NCI-H2196 (cell line): ENCODE measurements around the gene SRI.

Source experiments
- DNase-seq: peaks from one replicate; lab custom pipeline; 2025; ENCODE audit not compliant: unreplicated experiment; lab: John Stamatoyannopoulos, UW

Gene SRI

DNA sequence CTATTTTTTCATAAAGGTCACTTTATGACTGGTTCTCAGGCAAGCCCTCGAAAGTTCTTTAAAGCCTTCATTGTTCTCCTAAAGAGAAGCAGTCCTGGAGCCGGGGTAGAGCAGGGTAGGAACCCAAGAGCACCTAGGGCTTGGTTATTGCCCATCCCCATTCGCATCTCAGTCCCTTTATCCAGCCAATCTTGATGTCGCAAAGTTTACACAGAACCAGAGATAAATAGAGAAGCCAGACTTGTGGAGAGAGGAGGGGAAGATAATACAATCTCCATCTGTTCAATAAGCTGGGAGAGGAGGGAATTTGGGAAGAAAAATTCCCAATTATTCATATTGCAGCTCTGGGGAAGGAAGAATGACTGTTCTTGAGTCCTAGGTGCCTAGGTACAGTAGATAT is 6.4 kb upstream of the SRI start:
- DNase-seq: no peak

DNA sequence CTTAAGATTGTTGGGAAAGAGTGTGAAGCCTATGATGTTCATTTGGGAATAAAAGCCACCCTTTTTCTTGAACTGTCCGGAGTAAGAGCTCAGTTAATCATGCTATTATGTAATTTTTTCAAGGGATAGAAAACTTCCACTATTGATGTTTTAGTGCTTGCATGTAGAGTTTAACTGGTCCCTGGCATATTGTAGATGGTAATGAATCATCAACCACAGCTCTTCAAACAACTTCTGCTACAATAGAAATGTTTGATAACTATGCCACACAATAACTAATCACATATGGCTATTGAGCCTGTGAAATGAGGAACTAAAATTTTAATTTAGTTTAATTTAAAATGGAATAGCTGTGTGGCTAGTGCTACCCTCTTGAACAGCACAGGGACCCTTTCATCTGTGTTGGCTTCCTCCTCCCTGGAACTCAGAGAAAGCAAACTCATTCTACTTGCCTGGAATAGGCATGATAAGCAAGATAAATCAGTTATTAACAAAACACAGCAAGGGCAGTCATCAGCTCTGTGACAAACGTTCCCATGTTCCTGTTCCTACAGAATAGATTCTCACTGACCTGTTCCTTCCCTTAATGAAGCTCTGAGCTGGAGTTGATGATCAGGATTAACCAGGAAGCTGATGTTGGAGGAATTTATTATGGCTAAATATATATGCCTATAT is 4.9 kb upstream of the SRI start:
- DNase-seq: no peak

DNA sequence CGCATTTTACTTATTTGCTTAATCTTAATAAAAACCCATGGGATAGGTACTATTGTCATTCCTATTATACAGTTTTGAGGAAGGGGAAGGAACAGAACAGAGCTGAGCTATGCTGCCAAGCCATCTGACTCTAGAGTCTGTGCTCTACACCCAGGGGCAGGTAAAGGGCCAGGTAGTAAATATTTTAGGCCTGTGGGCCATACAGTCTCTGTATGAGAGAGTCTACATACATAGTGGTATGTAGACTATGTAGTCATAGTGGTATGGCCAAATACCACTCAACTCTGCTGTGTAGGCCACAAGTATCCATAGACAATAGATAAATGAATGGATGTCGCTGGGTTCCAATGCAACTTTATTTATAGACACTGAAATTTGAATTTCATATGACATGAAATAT is 3.4 kb upstream of the SRI start:
- no peak for DNase-seq

DNA sequence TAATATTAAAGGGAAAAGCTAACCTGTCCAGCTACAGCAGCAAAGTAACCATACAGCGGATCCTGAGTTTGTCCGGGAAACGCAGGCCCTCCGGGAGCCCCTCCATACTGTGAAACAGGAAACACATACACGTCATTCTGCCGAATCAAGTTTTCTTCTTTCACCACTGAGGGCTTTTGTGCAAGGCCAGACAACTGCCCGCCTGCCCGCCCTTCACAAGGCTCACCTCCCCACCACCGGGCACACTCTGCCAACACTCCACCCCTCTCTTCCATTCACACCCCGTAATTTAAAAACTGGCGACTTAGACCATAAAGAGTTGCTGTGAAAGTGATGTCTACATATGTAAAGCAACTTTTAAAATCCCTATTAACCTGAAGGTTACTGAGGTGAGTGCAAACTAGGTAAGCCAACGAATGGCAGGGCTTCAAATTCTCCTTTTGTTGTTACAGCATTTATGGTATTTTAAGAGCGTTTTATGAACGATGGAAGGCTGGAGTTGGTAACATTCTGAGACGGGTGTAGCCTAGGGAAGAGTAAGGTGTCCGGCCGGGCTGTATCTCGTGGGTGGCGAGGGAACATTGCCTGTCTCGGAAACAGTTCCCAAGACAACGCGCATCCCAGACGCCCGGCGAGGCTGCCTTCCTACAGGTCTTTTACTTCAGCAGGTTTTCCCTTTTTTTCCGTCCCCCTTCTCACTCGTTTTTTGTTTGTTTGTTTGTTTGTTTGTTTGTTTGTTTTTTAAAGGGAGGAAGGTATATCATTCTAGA is 817 bp downstream of the SRI start:
- peak; percentile 21 for DNase-seq

DNA sequence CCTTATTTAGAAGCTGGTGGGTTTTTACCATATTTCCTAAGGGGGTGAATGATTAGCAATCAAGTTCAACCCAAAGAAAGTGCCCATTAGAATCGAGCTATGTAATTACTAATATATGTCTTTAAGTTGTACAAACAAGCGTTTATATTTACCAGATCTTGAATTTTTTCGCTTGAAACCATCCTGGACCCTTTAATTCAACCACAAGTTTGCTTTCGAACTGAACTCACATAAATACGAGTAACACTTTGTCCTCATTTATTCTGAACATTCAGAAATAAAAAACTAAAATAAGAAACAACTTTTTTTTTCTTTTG is 1.5 kb downstream of the SRI start:
- DNase-seq: no peak

DNA sequence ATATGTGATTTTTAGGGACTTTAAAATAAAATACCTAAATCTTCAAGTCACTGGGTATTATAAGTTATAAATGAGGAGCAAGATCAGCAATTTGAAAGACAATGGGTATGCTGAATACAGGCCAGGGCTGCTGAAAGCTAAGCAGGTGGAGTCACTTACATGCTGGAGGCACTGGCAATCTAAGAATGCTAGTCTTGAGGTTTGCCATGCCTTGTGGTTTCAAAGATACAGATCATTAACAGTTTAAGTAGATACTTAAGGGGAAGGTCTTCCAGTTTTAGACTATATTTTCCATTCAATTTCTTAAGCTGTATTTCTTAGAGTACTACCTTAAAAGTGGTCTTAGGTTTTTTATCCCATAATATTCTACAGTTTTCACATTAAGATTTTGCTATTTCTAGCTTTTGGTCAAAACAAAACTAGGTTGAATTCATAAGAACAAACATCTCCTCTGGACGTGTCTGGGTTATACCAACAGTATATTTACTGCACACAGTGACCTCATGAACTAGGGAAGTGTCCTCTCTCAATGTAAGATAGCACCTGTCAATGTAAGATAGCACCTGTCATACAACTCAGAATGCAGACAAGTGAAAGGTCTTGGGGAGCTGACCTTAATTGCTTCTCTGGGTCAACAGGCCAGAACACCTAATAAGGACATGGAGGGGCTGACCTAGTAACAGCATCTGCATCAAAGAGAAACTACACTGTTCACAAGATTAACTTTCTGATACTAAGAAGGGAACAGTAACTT is 2.0 kb downstream of the SRI start:
- DNase-seq: no peak

DNA sequence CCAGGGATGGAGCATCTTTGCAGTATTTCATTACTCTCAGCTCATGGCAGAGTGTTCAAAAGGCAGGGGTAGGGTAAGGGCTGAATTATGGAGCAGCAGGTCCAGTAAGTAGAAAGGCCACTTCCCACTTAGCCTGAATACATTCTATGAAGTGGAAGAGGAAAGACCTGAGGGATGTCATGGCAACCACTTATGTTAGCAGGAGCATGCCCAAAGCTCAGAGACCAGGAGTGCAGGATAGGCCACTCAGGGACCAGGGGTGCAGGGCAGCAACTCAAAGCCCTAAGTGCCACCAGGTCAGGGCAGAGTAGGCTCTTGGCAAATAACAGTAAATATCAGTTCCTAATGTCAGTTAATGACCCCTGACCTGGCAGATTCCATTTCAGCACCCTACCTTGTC is 3.6 kb downstream of the SRI start:
- no peak for DNase-seq

DNA sequence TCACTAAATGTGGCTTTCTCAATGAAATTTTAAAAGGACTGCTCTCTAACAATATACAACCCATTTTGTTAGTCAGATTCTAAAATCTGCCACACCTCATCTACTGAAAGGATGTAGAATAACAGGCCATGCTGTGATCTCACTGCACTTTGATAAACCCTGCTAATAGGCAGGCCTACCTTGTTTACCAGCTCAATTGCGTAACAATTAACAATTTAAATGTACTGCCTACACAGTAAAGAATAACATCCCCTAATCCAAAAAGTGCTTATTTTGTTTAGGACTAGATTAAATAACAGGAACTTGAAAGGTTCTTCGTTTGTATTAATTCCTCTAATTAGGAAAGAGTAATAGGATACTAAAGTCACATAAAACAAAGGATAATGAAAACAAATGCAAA is 4.5 kb downstream of the SRI start:
- no peak for DNase-seq

DNA sequence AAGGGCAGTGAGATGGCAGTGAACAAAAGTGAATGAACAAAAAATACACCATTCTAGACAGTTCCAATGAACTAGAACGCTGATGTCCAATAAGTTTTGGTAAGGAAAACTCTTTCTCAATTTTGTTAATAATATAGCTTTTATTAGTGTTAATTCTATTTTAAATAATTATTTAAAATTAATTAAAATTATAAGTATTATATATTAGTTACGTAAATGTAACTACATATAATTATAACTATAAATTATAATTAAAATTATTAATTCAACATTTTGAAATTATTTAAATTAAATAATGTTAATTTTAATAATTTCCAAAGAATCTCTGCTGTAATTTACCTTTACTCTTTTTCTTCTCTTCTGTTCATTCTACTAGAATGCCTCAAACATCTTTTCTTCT is 5.4 kb downstream of the SRI start:
- no peak for DNase-seq

DNA sequence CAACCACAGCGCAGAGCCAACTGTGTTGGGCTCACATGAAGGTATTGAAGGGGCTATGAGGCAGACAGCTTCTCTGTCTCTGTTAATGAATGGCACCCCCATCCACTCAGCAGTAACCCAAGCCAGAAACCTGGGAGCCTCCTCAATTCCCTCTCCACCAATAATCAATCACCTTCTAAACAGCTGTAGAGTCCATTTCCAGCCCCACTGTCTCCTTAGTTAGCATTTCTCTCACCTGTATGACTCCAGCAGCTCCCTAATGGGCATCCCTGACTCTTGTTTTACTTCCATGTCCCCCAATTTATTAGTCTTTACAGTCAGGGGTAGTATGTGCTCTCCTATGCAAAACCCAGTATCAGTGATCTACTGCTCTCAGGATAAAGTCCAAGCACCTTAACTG is 6.9 kb downstream of the SRI start:
- no peak for DNase-seq

DNA sequence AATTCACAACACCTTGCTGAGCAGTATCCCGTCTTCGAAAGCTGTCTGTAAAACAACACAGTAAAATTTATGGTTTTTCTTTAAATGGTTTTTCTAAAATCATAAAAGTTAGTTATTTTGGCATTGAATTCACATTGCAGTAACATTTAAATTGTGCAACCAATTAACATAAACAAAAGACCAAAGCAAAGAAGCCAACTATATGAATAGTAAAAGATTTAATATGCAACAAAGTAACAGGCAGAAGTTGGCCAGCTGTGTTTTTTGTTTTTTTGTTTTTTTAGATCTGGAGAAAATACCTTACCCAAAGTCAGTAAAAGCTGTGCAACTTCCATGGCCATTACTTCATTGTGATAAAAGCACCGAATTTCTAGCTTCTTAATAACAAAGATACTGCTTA is 11.3 kb downstream of the SRI start:
- DNase-seq: no peak

DNA sequence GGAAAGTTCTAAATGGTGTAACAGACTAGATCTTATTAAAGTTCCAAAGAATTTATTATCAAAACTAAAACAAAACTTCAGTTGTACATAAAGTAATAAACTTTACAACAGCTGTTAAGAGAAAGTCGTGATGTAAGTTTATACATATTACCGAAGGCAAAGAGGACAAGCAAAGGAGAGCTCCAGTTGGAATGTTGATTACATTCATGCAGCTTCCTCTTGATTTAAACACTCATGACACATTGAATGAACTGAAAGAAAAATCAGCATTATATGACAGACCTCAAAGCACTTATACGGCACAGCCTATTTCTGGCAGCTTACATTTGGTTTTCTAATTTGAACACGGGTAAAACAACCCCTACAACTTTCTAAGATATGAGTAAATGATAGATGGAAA is 13.6 kb downstream of the SRI start:
- DNase-seq: no peak

DNA sequence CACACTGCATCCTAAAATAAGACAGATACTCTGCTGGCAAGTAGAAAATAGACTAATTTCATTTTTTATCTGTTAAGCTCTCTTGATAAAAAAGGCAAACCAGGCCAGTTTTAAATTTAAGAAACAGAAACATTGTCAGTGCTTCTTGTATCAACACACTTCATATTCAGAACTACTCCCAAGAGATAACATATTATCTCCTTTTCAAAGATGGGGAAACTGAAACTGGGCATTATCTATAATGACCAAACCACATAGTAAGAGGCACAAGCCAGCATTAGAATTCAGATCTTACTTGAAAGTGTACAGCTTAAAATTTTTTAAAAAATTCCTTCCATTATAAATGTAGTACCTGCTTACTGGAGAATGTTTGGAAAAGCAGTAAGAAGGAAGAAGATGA is 14.7 kb downstream of the SRI start:
- no peak for DNase-seq

DNA sequence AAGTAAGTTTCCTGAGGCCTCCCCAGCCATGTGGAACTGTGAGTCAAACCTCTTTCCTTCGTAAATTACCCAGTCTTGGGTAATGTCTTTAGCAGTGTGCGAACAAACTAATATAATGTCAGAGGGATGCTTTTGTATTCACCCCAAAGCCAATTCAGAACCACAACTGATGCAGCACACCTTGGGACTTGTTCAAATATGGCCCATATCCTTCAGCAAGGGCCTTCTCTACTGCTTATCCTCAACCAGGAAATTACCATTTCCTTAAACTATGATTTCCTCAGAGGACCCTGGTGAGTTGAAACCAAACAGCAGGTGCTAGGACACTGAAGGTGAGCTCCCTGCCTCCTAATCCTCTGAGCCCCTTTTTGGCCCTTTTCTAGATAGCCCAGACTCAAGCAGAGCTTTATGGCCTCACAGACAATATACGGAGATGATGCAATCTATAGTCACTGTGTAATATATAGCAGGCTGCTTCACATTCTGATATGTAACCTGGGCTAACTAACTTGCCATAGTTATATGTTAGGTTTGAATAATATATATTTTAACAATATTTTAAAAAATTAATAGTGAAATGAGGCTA is 15.2 kb downstream of the SRI start:
- no peak for DNase-seq

DNA sequence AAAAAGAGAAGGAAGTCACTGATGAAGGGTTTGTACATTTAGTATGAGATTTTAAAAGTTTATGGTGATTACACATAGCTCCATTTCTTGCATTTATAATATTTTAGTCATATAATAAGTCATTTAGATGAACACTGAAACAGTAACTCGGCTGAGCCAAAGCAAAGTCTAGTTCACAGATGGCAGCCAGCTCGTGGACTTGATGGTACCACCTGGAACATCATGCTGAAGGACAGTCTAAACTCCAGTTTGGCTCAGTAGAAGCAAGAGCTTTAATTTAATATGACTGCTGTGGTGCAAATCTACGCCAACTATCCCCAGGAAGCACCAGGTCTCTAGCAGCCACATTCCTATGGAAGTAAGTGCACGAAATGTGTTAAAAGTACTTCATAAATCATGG is 16.4 kb downstream of the SRI start:
- no peak for DNase-seq

DNA sequence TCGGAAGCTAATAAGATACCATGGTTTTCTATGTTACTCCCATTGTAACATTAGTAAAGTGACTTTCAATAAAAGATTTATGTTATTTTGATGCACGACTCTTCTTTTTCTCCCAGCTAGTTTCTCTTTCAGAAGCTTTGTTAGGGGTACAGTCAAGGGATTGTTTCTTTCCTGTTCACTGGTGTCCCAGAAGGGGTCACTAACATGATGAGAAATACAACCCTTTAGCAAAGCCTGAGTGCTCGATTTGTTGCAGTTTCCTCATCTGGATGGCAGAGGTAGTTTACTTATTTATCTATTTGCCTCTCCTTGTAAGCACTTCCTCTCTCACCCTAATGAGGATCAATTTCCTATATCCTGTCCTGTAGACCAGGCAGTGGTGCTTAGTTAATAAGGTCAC is 17.0 kb downstream of the SRI start:
- DNase-seq: no peak

DNA sequence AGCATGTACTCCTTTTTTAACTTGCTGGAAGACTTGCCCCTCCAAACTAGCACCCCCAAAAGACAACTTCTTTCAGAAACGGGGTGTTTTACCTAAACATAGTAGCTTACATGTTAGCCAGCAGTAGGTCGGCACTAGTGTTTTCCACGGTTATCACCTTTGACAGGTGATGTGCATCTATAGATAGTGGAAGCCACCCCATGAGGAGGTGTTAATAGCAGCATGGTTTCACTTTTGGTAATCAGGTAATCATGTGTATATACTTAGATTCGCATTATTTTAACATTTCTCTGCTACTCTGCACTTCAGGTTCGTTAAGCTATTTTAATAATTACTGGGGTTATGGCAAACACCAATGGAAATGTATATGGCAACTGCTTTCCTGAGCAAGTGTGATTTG is 17.6 kb downstream of the SRI start:
- DNase-seq: no peak

DNA sequence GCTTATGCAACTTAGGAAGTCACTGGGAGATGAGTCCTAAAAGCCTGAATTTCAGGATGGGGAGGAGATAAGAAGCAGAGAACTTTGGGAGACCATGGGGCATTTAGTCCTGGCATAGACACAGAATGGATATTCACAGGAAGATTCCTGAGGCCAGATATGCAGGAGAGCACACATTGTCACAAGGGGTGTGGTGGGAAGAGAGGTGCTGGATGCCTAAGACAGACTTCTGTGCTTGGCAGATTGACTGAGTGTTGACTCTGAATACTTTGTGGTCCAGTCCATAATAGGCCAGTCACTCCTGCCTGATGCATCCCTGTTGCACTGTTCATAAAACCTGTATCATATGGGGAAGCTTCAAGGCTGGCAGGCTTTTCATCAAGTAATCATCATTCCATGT is 18.5 kb downstream of the SRI start:
- no peak for DNase-seq

DNA sequence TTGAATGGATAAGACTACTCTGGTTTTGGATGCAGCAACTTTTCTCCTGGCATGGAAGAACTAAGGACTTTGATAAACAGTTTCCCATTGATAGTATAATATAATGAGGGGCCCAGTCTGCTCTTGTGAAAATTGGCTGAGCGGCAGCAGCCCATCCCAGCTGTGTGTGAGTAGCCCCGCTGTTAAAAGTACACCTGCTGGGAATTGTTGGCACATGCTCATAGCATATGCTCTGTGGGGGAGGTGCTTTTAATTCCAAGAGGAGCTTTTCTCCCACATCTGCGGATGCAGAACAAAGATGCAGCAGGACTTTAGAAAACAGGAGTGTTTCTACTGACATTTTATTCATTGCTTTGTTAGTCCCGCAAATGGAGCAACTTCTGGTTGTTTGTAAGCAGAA is 19.0 kb downstream of the SRI start:
- no peak for DNase-seq

DNA sequence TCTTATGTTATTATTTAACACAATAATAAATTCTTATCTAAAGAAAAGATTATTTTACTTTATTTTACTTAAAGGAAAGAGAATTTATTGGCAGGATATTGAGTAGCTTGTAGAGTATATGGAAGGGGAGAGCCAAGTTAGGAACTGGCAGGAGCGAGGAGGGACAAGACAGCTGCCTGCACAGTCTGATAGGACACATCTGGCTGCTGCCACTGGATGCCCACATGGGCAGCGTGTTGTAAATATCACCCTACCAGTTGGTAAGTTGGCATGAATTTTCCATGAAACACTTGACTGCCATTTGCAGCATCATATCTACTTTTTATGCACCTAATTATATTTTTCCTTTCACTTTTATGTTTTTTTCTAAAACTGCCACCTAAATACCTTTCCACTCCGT is 19.6 kb downstream of the SRI start:
- no peak for DNase-seq

DNA sequence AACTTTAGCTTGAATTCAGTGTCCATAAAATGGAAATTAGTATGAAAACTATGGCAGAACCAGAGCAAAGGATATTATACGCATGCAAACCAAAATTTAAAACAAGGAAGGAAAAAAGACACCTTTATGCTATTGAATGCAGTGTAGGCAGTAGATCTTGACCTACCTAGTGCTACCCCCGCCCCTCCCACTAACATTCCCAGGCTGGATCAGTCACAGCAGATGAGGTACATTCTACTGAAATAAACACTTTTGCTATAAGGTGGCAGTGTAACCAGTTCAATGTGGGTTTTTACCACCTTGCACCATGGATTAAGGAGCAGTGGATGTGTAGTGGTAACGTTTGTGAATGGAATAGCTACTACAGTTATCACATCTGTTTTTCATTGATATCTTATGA is 27.9 kb downstream of the SRI start:
- DNase-seq: no peak

DNA sequence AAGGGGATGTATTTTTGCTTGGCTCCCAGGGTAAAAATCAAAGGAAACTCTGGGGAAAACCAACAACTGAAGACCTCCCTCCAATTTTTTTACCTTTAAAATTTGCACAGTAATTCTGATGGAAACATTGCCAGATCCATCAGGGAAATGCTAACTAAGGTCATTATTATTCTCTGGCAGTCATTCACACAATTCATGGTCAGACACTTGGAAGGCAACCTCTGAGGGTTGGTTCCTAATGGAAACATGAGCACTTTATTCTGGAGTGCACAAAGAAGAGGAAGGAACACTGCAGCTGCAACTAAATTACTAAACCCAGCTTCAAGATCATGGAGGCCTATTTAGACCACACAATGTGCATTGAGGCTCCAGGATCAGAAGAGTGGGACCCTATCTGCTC is 34.2 kb downstream of the SRI start:
- no peak for DNase-seq
